K562 (cell line): ENCODE measurements around the gene ITGB2. TPM values are rescaled to one million over a fixed set of nuclear protein-coding genes. Genes with fewer than 3 reads are reported as not detected.

Experiments
- ATAC-seq: fragments of 200-7000 bp; cut with Tn5 transposase; 3 replicates; pipeline ENCODE4 v1.9.1; 2020; ENCODE audit warnings: moderate library complexity
- BruUV-seq: library from RNA; stranded (reverse); fragments of 400-500 nt; replicated peaks from 2 replicates; lab custom pipeline; 2021; lab: Mats Ljungman, UMichigan
- CTCF ChIA-PET: fragments of 300-600 bp; formaldehyde crosslinking; extraction: SDS; loops from one replicate; lab custom pipeline; 2021; ENCODE audit warnings: low intra/inter-chr PET ratio; lab: Yijun Ruan, JAX
- POLR2A ChIA-PET: fragments of 300-600, 350-650 bp; sonication (Branson Sonifier 250); formaldehyde crosslinking; extraction: SDS; loops from one replicate; lab custom pipeline; 2021; ENCODE audit warnings: antibody characterized with exemption, inconsistent platforms; lab: Yijun Ruan, JAX
- DNase-seq, 4 experiments: peaks; one replicate each; pipeline versions ENCODE4 v3.0.0 to v3.0.0-alpha.2; 2011 to 2018; ENCODE audit warnings: low spot score in 3 of 4, mixed read lengths in 3 of 4; ENCODE audit errors: extremely low read depth in 1 of 4
- FAIRE-seq: peaks from 2 replicates; lab custom pipeline; 2011; peaks lifted over from hg19 to GRCh38; lab: Jason Lieb, UNC
- H2AFZ ChIP-seq: 2 replicates; pipeline ENCODE4 v1.6.0; 2011; ENCODE audit warnings: low read depth, low read length, control low read depth, inconsistent platforms
- H3K27ac ChIP-seq: fragments of 200-600 bp; 3 replicates; pipeline ENCODE4 v1.8.0; 2011; ENCODE audit warnings: low read depth, mild to moderate bottlenecking, control low read depth, inconsistent platforms, low read length, moderate library complexity, mixed read lengths; ENCODE audit errors: extremely low read depth
- H3K27me3 ChIP-seq, 2 experiments: fragments of 300-600 bp in 1 of 2; 2 replicates in 1 of 2; 3 replicates in 1 of 2; pipeline versions ENCODE4 v1.6.0 to v1.8.0; 2011; ENCODE audit warnings: inconsistent platforms in 2 of 2, low read length in 2 of 2, mild to moderate bottlenecking in 1 of 2, mixed read lengths in 1 of 2, moderate library complexity in 1 of 2; ENCODE audit not compliant: control insufficient read depth in 2 of 2, insufficient read depth in 2 of 2
- H3K36me3 ChIP-seq: fragments of 300-600 bp; 3 replicates; pipeline ENCODE4 v1.8.0; 2011; ENCODE audit warnings: mild to moderate bottlenecking, low read length, inconsistent platforms; ENCODE audit not compliant: control insufficient read depth, insufficient read depth
- H3K4me1 ChIP-seq, 2 experiments: fragments of 200-600 bp in 1 of 2; replicated peaks in 1 of 2; 2 replicates in 1 of 2; 3 replicates in 1 of 2; pipeline versions ENCODE4 v1.5.1 to v1.8.0; 2011; ENCODE audit warnings: inconsistent platforms in 2 of 2, low read length in 2 of 2, mild to moderate bottlenecking in 1 of 2, mixed read lengths in 1 of 2, moderate library complexity in 1 of 2; ENCODE audit not compliant: control insufficient read depth in 2 of 2, insufficient read depth in 2 of 2
- H3K4me2 ChIP-seq: 2 replicates; pipeline ENCODE4 v1.6.1; 2011; ENCODE audit warnings: low read length, control low read depth, inconsistent platforms, mixed read lengths; ENCODE audit not compliant: insufficient read depth
- H3K4me3 ChIP-seq: fragments of 200-600 bp; sonication (generic), shearing (Covaris generic); 2 replicates; pipeline ENCODE4 v1.5.1; 2016; ENCODE audit warnings: control low read depth, inconsistent platforms
- H3K79me2 ChIP-seq: fragments of 200-600 bp; 3 replicates; pipeline ENCODE4 v1.8.0; 2011; ENCODE audit warnings: low read length, inconsistent platforms; ENCODE audit not compliant: control insufficient read depth, insufficient read depth
- H3K9ac ChIP-seq, 2 experiments: 2 replicates each; pipeline versions ENCODE4 v1.6.0 to v1.6.1; 2011; ENCODE audit warnings: low read depth in 2 of 2, low read length in 2 of 2, control low read depth in 1 of 2, inconsistent platforms in 1 of 2, mild to moderate bottlenecking in 1 of 2, mixed read lengths in 1 of 2; ENCODE audit not compliant: insufficient read depth in 1 of 2
- H3K9me1 ChIP-seq: one replicate; pipeline ENCODE4 v1.6.0; 2011; ENCODE audit warnings: inconsistent platforms, mild to moderate bottlenecking, low read length, moderate library complexity; ENCODE audit not compliant: control insufficient read depth, insufficient read depth
- H3K9me3 ChIP-seq: replicated peaks from 2 replicates; pipeline ENCODE4 v1.5.1; 2011; ENCODE audit warnings: low read depth, low read length, inconsistent platforms; ENCODE audit not compliant: control insufficient read depth, insufficient read depth
- H4K20me1 ChIP-seq: replicated peaks from 2 replicates; pipeline ENCODE4 v1.6.1; 2011; ENCODE audit warnings: low read length, inconsistent platforms, mixed read lengths; ENCODE audit not compliant: control insufficient read depth, insufficient read depth
- ZNF778 ChIP-seq: fragments of 450-650 bp; formaldehyde crosslinking; IDR thresholded peaks from 2 replicates; pipeline ENCODE4 v1.4.0; 2020; ENCODE audit warnings: mild to moderate bottlenecking, moderate library complexity
- WGBS: fragments of 100-300 bp; shearing (Covaris generic); methylation state at CpG from one replicate; pipeline ENCODE4 v1.1.6; 2016; ENCODE audit warnings: low coverage, mixed read lengths; ENCODE audit not compliant: insufficient coverage; ENCODE audit errors: missing lambda C conversion rate; 5-methylcytosine and 5-hydroxymethylcytosine counted together
- in situ Hi-C: fragments of 300-500 bp; cut with MboI; formaldehyde crosslinking; loops from 4 replicates; pipeline ENCODE4 v1.15.0; 2018; ENCODE audit warnings: inconsistent platforms, mixed read lengths
- intact Hi-C: fragments of 100-400 bp; cut with micrococcal nuclease; formaldehyde crosslinking; loops from 2 replicates; pipeline ENCODE4 v1.14.2; 2022
- polyA plus RNA-seq, 8 experiments: library from polyadenylated mRNA; depleted of rRNA in 4 of 8; stranded (reverse) in 5 of 8; unstranded in 3 of 8; fragments of >200 nt; fragmentation: Nextera tagmentation in 2 of 8; fragmentation: Illumina TruSeq in 1 of 8; extraction: Ambion mirVana in 2 of 8; extraction: Trizol in 1 of 8; gene quantifications; 2 replicates each; pipeline versions ENCODE4 v1.2.1 to v1.2.3, GENCODE V29; 2011 to 2014; ENCODE audit warnings: inconsistent platforms in 1 of 8, missing spikeins in 1 of 8
- total RNA-seq, 7 experiments: library from RNA; depleted of rRNA in 6 of 7; stranded (reverse); fragments of >200 nt in 6 of 7; fragmentation: Illumina TruSeq in 2 of 7; extraction: Trizol in 2 of 7; gene quantifications; 2 replicates each; pipeline versions ENCODE4 v1.2.1 to v1.2.3, GENCODE V29; 2011 to 2021; ENCODE audit warnings: low replicate concordance in 1 of 7
- TF ChIP-seq, protein P1 (sequence below): sonication (generic); formaldehyde crosslinking; IDR thresholded peaks from 2 replicates; pipeline ENCODE4 v1.8.1; 2023; ENCODE audit warnings: mild to moderate bottlenecking, missing genetic modification reagents

ITGB2 gene
- total and polyA plus RNA-seq, 9 of the 15 experiments (the other 6 are each of a cell fraction or from before 2014, with no cell fraction given), result 0.07 to 1.3 (median 0.51) TPM; not detected in 2

DNA sequence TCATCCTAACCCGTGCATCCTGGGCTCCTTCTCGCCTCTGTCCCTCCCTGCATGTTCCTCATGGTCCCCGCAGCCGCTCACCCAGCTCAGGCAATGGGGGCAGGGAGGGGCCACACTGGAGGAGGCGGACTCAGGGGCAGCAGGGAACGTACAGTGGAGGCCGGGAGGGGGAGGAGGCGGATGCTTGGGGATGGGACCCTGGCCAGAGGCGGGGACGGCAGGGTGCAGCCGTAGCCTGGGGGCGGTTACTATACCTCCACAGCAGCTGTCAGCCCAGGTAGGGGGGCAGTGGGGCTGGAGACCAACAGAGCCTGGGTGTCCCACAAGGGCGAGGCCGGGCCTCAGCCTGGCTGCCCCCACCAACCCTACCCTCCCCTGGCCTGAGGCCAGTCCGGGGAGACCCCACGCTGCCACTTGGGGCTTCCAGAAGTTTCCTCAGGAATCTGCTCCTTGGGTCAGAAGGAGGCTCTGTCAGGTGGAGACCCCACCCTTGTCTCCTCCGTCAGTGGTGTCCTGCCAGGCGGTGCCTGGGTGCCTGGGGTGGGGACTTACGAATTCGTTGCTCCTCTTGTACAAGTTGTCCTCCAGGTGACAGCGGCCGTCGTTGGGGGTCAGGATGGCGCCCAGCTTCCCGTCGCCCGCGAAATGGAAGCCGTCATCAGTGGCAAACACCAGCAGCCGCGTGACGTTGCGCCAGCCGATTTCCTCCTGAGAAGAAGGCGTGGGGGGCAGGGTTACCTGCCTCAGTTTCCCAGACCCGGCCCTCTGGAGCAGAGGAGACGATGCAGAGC is 20.7 kb downstream of the ITGB2 start:
- WGBS, result 24% methylated on average over 34 of the region's 37 CpGs
- no peaks in the 10 kb centered on the region; the same call in 2 of the 3 replicates for H3K36me3 ChIP-seq
- no peak for DNase-seq
- no peak overlapping the region for H3K4me2 ChIP-seq
- no peak for TF ChIP-seq ZNF778 (CRISPR knock-in tag)
- TF ChIP-seq, protein P1, sequence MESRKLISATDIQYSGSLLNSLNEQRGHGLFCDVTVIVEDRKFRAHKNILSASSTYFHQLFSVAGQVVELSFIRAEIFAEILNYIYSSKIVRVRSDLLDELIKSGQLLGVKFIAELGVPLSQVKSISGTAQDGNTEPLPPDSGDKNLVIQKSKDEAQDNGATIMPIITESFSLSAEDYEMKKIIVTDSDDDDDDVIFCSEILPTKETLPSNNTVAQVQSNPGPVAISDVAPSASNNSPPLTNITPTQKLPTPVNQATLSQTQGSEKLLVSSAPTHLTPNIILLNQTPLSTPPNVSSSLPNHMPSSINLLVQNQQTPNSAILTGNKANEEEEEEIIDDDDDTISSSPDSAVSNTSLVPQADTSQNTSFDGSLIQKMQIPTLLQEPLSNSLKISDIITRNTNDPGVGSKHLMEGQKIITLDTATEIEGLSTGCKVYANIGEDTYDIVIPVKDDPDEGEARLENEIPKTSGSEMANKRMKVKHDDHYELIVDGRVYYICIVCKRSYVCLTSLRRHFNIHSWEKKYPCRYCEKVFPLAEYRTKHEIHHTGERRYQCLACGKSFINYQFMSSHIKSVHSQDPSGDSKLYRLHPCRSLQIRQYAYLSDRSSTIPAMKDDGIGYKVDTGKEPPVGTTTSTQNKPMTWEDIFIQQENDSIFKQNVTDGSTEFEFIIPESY (CRISPR knock-in tag), result peak; percentile 51; the same call in 1 of the 2 replicates
- TF ChIP-seq, all 486 proteins: peak for 1
- H3K4me3 ChIP-seq, result no peak overlapping the region
- H3K27me3 ChIP-seq, result peaks cover 31 to 79% of the 10 kb centered on the region in 2 experiments
- H3K9me1 ChIP-seq, result no peaks in the 10 kb centered on the region
- peaks cover 11% of the 10 kb centered on the region; the same call in 1 of the 2 replicates for H4K20me1 ChIP-seq
- intact Hi-C loops (no loop called here), in situ Hi-C loops (no loop called here)
- H3K27ac ChIP-seq, result no peak overlapping the region
- POLR2A ChIA-PET, result interaction anchor here (0.6 to 1.5 kb wide), 4 partner anchors 42 to 98 kb away, joined by 3 to 5 read pairs (median 3); partner anchors contain the start of gene UBE2G2
- CTCF ChIA-PET, result interaction anchor here (0.6 kb wide), 1 partner anchor 189 kb away, joined by 3 read pairs; no protein-coding TSS in a partner anchor
- peaks cover 12% of the 10 kb centered on the region for H3K9me3 ChIP-seq
- no peaks in the 10 kb centered on the region for H3K79me2 ChIP-seq
- no peak overlapping the region for H3K9ac ChIP-seq
- no peak for ATAC-seq
- no peak overlapping the region for H2AFZ ChIP-seq
- H3K4me1 ChIP-seq, result peaks cover 6 to 72% of the 10 kb centered on the region in 2 experiments
- BruUV-seq, result no TSS peak
- FAIRE-seq, result no peak
